Mammary epithelial cell (primary cell): ENCODE data around the gene CHRNB2.

ENCODE experiments used
- CTCF ChIP-seq, 2 donors: IDR thresholded peaks in 1 of 2; conservative IDR thresholded peaks in 1 of 2; 2 replicates each; pipeline ENCODE4 v1.5.1; 2011 to 2012; ENCODE audit warnings: inconsistent platforms in 2 of 2, low read length in 2 of 2, mild to moderate bottlenecking in 2 of 2, control low read depth in 1 of 2, low read depth in 1 of 2; ENCODE audit not compliant: insufficient read depth in 1 of 2; ENCODE audit errors: extremely low read depth in 1 of 2
- EZH2 ChIP-seq: IDR thresholded peaks from 2 replicates; pipeline ENCODE4 v1.6.1; 2012; ENCODE audit warnings: low read length, inconsistent platforms, borderline replicate concordance

GRCh38 chr1:154609398-154610380 lies 42.1 kb downstream of the CHRNB2 start:
- TF ChIP-seq CTCF (conservative IDR thresholded peaks at IDR 0.05 in 1 of 2, IDR thresholded peaks at IDR 0.05 in 1 of 2; ENCODE audit: extremely low read depth in 1 of 2, insufficient read depth in 1 of 2, low read depth in 1 of 2, low read length in 2 of 2) (no peak), EZH2 (no peak)
